Measurements from ENCODE around the gene NFIA.
"Not testable (repeated sequence)": the region's sequence is repeated elsewhere in the genome, so short reads cannot be mapped to it uniquely, and the experiment has no call there.

The NFIA gene

DNA sequence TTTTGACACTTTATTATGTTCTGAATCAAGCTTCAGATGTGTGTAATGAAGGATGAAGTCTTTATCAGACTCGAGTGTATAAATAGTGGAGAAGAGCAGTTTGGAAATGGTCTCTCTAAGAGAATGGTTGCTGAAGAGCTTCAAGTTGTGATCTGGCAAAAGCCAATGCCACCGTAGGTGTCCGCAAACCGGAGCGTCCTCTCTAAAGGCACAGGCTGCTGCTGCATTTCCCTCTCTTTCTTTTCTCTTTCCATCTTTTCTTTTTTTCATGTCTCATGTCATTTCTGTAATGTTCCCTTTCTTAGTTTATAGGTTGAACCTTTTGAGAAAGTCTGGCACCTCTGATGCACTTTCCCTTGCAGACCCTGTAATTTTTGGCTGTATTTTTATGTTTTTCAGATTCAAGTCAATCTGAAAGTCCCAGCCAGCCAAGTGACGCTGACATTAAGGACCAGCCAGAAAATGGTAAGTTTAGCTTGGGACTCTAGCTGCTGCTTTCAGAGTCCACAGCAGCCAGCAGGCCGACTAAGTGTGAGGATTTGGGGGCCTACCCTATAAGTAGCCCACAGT, 194.8 kb downstream of the NFIA start:
- TF ChIP-seq, protein P1, sequence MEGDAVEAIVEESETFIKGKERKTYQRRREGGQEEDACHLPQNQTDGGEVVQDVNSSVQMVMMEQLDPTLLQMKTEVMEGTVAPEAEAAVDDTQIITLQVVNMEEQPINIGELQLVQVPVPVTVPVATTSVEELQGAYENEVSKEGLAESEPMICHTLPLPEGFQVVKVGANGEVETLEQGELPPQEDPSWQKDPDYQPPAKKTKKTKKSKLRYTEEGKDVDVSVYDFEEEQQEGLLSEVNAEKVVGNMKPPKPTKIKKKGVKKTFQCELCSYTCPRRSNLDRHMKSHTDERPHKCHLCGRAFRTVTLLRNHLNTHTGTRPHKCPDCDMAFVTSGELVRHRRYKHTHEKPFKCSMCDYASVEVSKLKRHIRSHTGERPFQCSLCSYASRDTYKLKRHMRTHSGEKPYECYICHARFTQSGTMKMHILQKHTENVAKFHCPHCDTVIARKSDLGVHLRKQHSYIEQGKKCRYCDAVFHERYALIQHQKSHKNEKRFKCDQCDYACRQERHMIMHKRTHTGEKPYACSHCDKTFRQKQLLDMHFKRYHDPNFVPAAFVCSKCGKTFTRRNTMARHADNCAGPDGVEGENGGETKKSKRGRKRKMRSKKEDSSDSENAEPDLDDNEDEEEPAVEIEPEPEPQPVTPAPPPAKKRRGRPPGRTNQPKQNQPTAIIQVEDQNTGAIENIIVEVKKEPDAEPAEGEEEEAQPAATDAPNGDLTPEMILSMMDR (IDR thresholded peaks at IDR 0.05; ENCODE audit: low read length), result no peak
- TF ChIP-seq EZH2 (optimal IDR thresholded peaks at IDR 0.05; ENCODE audit: low read depth, low read length) (no peak), EZH2phosphoT487 (IDR thresholded peaks at IDR 0.05; ENCODE audit: low read length) (no peak)
- Histone ChIP-seq H3K79me2 (ENCODE audit: low read length) (no peaks in the 10 kb centered on the region), H3K9me3 (replicated peaks; ENCODE audit: insufficient read depth, low read length) (no peaks in the 10 kb centered on the region), H2AFZ (ENCODE audit: low read length) (no peak overlapping the region), H3K27ac (ENCODE audit: low read length) (no peak overlapping the region), H3K4me3 (ENCODE audit: low read length) (no peak overlapping the region), H3F3A (ENCODE audit: insufficient read depth, low read length) (no peaks in the 10 kb centered on the region), H3K9me2 (replicated peaks; ENCODE audit: insufficient read depth, low read length) (no peaks in the 10 kb centered on the region), H3K36me3 (replicated peaks; ENCODE audit: insufficient read depth, low read length) (no peaks in the 10 kb centered on the region), H3K9ac (ENCODE audit: low read length) (no peak overlapping the region), H3K4me1 (ENCODE audit: low read length) (0 out of 2 replicates have a peak, but pooled peaks cover 3% of the 10 kb centered on the region), H3K27me3 (replicated peaks; ENCODE audit: insufficient read depth, low read length) (no peaks in the 10 kb centered on the region), H3K4me2 (ENCODE audit: low read depth, low read length) (no peak overlapping the region), H4K20me1 (ENCODE audit: insufficient read depth, low read length) (no peaks in the 10 kb centered on the region)
- no peak for DNase-seq

DNA sequence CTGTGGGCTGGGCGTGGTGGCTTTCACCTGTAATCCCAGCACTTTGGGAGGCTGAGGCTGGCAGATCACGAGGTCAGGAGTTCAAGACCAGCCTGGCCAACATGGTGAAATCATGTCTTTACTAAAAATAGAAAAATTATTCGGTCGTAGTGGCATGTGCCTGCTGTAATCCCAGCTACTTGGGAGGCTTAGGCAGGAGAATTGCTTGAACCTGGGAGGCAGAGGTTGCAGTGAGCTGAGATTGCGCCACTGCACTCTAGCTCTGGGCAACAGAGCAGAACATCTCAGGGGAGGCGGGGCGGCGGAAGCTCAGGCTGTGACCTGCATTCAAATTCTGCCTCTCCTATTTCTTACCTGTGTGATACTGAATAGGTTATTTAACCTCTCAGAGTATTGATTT, 196.1 kb downstream of the NFIA start:
- not testable (repeated sequence) for H4K20me1 ChIP-seq (ENCODE audit: insufficient read depth, low read length); H3K4me3 ChIP-seq (ENCODE audit: low read length); H3F3A ChIP-seq (ENCODE audit: insufficient read depth, low read length); H3K9me2 ChIP-seq (replicated peaks; ENCODE audit: insufficient read depth, low read length); H3K36me3 ChIP-seq (replicated peaks; ENCODE audit: insufficient read depth, low read length); H3K27ac ChIP-seq (ENCODE audit: low read length); DNase-seq; H3K9ac ChIP-seq (ENCODE audit: low read length); H2AFZ ChIP-seq (ENCODE audit: low read length); H3K4me2 ChIP-seq (ENCODE audit: low read depth, low read length); H3K27me3 ChIP-seq (replicated peaks; ENCODE audit: insufficient read depth, low read length); H3K4me1 ChIP-seq (ENCODE audit: low read length); H3K9me3 ChIP-seq (replicated peaks; ENCODE audit: insufficient read depth, low read length); H3K79me2 ChIP-seq (ENCODE audit: low read length)

DNA sequence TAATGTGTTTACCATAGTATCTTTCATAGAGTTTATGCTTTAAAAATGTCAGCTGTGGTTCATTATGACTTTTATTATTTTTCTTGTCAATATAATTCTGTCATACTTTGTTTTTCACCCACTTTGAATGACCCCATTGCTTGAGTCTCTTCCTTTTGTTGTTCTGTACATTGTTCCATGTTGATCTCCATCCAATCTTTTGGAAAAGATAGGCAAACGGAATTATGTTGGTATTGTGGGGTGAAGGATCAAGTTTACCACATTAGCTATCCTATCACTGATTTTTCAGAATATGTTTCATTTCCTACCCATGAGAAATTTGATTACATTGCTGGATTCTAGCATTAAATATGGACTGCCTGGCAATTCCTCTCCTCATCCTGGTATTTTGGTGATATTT, 196.6 kb downstream of the NFIA start:
- Histone ChIP-seq H3K36me3 (replicated peaks; ENCODE audit: insufficient read depth, low read length) (no peaks in the 10 kb centered on the region), H3K79me2 (ENCODE audit: low read length) (no peaks in the 10 kb centered on the region), H3K27me3 (replicated peaks; ENCODE audit: insufficient read depth, low read length) (no peaks in the 10 kb centered on the region), H3K4me2 (ENCODE audit: low read depth, low read length) (no peak overlapping the region), H3K4me3 (ENCODE audit: low read length) (no peak overlapping the region), H4K20me1 (ENCODE audit: insufficient read depth, low read length) (no peaks in the 10 kb centered on the region), H3K9me3 (replicated peaks; ENCODE audit: insufficient read depth, low read length) (no peaks in the 10 kb centered on the region), H3K9ac (ENCODE audit: low read length) (no peak overlapping the region), H3F3A (ENCODE audit: insufficient read depth, low read length) (0 out of 2 replicates have a peak, but pooled peaks cover 2% of the 10 kb centered on the region), H2AFZ (ENCODE audit: low read length) (no peak overlapping the region), H3K27ac (ENCODE audit: low read length) (no peak overlapping the region), H3K4me1 (ENCODE audit: low read length) (peaks cover 7% of the 10 kb centered on the region), H3K9me2 (replicated peaks; ENCODE audit: insufficient read depth, low read length) (no peaks in the 10 kb centered on the region)
- no peak for DNase-seq
- TF ChIP-seq, protein P1 (IDR thresholded peaks at IDR 0.05; ENCODE audit: low read length), result no peak
- TF ChIP-seq EZH2 (optimal IDR thresholded peaks at IDR 0.05; ENCODE audit: low read depth, low read length), result no peak
- no peak for TF ChIP-seq EZH2phosphoT487 (IDR thresholded peaks at IDR 0.05; ENCODE audit: low read length)

DNA sequence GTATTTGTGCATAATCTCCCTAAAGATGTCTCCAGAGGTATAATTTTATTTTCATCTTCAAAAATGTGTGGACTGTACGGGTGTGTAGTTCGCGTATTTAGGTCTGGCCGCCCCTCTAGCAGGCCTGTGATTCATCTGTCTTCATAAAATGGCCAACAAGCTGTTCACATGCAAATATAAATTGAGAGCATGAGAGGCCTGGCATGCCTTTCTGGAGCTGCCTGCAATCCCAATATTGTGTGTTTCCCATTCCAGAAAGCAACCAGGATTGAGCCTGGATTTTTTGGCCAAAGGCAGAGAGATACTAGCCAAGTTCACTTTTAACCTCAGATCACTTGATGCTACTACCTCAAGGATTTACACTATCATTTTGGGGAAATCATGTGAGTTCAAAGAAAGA, 197.2 kb downstream of the NFIA start:
- no peaks in the 10 kb centered on the region for H3K27me3 ChIP-seq (replicated peaks; ENCODE audit: insufficient read depth, low read length)
- no peaks in the 10 kb centered on the region for H4K20me1 ChIP-seq (ENCODE audit: insufficient read depth, low read length)
- H3K4me2 ChIP-seq (ENCODE audit: low read depth, low read length), result no peak overlapping the region
- peaks cover 8% of the 10 kb centered on the region for H3F3A ChIP-seq (ENCODE audit: insufficient read depth, low read length)
- H3K79me2 ChIP-seq (ENCODE audit: low read length), result no peaks in the 10 kb centered on the region
- no peak overlapping the region for H2AFZ ChIP-seq (ENCODE audit: low read length)
- peaks cover 13% of the 10 kb centered on the region for H3K4me1 ChIP-seq (ENCODE audit: low read length)
- H3K9me2 ChIP-seq (replicated peaks; ENCODE audit: insufficient read depth, low read length), result no peaks in the 10 kb centered on the region
- no peak overlapping the region for H3K4me3 ChIP-seq (ENCODE audit: low read length)
- H3K27ac ChIP-seq (ENCODE audit: low read length), result no peak overlapping the region
- DNase-seq, result no peak
- TF ChIP-seq EZH2phosphoT487 (IDR thresholded peaks at IDR 0.05; ENCODE audit: low read length) (no peak), EZH2 (optimal IDR thresholded peaks at IDR 0.05; ENCODE audit: low read depth, low read length) (no peak)
- TF ChIP-seq, protein P1 (IDR thresholded peaks at IDR 0.05; ENCODE audit: low read length), result no peak
- H3K9ac ChIP-seq (ENCODE audit: low read length), result no peak overlapping the region
- no peaks in the 10 kb centered on the region for H3K36me3 ChIP-seq (replicated peaks; ENCODE audit: insufficient read depth, low read length)
- no peaks in the 10 kb centered on the region for H3K9me3 ChIP-seq (replicated peaks; ENCODE audit: insufficient read depth, low read length)
